ENCODE results near the gene CDY2B. TPM values are rescaled to one million over a fixed set of nuclear protein-coding genes. Genes with fewer than 3 reads are reported as not detected.
"Not testable (repeated sequence)": the region's sequence is repeated elsewhere in the genome, so short reads cannot be mapped to it uniquely, and the experiment has no call there.

Gene CDY2B, protein sequence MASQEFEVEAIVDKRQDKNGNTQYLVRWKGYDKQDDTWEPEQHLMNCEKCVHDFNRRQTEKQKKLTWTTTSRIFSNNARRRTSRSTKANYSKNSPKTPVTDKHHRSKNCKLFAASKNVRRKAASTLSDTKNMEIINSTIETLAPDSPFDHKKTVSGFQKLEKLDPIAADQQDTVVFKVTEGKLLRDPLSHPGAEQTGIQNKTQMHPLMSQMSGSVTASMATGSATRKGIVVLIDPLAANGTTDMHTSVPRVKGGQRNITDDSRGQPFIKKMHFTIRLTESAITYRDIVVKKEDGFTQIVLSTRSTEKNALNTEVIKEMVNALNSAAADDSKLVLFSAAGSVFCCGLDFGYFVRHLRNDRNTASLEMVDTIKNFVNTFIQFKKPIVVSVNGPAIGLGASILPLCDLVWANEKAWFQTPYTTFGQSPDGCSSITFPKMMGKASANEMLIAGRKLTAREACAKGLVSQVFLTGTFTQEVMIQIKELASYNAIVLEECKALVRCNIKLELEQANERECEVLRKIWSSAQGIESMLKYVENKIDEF
- not detected for total RNA-seq

DNA sequence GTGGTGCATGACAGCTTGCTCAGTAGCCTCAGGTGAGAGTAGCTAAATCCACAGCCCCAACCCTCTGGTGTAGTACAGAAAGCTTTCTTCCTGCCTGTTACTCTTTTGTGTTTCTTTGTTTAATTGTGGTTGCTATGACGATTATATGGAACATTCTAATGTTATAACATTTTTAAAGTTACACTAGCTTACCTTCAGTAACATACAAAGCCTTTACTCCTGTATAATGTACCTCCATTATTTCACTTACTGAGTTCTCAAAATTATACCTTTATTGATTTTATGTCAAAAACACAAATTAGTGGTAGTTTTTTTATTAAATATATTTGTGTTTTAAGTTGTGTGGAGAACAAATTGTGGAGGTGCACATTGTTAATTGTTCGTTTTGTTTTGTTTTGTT is at the start of gene CDY2B:
Gene CDY2B (minus strand): TSS at position 101 of the 400 bp plus-strand sequence. CDS start 328 bp downstream, outside the sequence.
- intact Hi-C loops (cut with DNase I); H3K36me3 ChIP-seq; DNase-seq; H3K9me3 ChIP-seq; H3K4me3 ChIP-seq; H3K27me3 ChIP-seq; H3K27ac ChIP-seq; H3K4me1 ChIP-seq: not testable (repeated sequence)
- WGBS, 2 donors, result no CpG with 5 or more reads among the region's 2 CpGs

DNA sequence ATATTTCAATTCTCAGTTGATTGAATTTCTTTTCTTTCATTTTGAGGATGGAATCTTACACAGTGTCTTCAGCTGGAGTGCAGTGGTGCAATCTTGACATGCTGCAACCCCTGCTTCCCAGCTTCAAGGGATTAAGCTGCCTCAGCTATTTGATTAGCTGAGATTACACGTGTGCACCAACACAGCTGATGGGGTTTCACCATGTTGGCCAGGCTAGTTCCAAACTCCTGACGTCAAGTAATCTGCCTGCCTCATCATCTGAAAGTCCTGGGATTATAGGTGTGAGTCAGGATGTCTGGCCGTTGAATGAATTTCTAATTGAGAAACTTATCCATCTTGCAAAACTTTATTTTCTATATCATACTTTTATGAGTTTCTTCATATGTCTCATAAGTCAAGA is 28.0 kb upstream of the CDY2B start:
- DNase-seq; H3K9me3 ChIP-seq; H3K4me1 ChIP-seq; H3K4me3 ChIP-seq; H3K36me3 ChIP-seq; H3K27ac ChIP-seq; intact Hi-C loops (cut with DNase I); H3K27me3 ChIP-seq: not testable (repeated sequence)
- no CpG with 5 or more reads among the region's 3 CpGs for WGBS, 2 donors

DNA sequence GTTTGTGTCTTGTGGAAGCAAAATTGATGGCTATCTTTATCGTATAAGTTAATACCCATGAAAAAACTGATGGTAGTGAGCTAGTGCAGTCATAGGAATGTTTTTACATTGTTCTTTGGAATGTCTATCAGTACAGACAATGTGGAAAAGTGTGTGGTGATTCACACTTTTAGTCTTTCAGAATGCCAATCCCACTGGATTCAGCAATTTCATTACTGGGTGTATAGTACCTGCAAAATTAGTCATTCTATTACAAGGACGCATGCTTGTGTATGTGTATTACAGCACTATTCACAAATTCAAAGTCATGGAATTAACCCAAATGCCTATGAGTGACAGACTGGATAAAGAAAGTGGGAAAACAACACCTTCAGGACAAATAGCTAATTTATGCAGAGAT is 27.3 kb upstream of the CDY2B start:
- DNase-seq; H3K9me3 ChIP-seq; H3K27me3 ChIP-seq; H3K36me3 ChIP-seq; H3K4me3 ChIP-seq; H3K4me1 ChIP-seq; intact Hi-C loops (cut with DNase I); H3K27ac ChIP-seq: not testable (repeated sequence)
- WGBS, 2 donors, result no CpG with 5 or more reads among the region's 2 CpGs

DNA sequence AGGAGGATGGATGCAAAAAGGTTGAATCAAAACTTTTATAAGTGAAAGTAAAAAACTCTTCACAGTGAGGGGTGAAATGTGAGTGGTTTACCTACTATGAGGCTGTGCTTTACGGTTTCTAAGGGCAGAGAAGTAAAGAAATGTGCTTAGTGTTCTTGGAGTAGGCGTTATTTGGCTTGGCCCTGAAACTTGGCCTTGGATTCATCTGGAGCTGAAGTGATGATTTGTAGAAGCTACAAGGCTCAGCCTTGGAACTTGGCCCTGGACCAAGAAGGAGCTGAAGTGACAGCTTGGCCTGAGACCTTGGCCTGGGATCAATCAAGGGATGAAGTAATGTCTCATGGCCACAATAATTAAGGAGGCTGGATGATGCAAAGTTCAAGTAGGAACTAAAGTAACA is 1.7 kb upstream of the CDY2B start:
- DNase-seq; intact Hi-C loops (cut with DNase I); H3K4me3 ChIP-seq; H3K4me1 ChIP-seq; H3K36me3 ChIP-seq; H3K9me3 ChIP-seq; H3K27me3 ChIP-seq; H3K27ac ChIP-seq: not testable (repeated sequence)
- WGBS, 2 donors, result no CpG with 5 or more reads among the region's 2 CpGs

DNA sequence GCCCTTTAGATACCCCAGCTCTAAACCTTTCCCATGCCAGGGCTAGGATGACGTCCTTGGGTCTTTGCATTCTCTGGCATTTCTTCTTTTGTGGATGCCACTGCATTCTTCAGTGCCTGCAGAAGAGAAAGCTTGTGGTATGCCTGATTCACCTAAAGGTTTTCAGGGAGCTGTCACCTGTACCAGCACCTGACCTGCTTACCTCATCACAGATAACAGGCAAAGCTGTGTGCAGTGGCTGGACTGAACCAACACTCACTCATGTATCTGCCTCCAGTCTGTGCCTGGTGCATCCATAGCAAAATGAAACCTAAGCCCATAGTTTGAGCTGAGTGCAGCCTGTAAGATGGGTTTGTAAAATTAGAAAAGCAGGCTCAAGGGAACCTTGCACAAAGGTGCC is 3.3 kb downstream of the CDY2B start:
- WGBS, 2 donors, result no CpG with 5 or more reads among the region's 1 CpG
- H3K27me3 ChIP-seq; DNase-seq; H3K36me3 ChIP-seq; H3K9me3 ChIP-seq; intact Hi-C loops (cut with DNase I); H3K4me1 ChIP-seq; H3K27ac ChIP-seq; H3K4me3 ChIP-seq: not testable (repeated sequence)

DNA sequence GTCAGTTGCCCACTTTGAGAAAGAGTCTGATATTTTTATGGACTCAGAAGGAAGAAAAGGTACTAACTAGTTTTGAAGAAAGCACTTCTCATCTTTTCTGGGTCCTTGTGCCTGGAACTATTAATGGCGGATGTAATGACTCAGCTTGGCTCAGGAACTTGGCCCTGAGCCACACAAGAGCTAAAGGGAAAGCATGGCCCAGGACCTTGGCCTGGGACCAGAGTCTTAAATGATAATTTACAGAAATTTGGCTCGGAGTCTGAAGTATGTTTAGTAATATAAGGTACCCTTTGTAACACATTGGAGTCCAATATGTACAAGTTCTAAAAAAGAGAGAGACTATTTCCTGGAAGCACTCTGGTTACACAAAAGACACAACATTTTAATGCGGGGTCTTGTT is 4.6 kb downstream of the CDY2B start:
- H3K4me3 ChIP-seq; H3K27me3 ChIP-seq; H3K4me1 ChIP-seq; H3K27ac ChIP-seq; H3K9me3 ChIP-seq; intact Hi-C loops (cut with DNase I); H3K36me3 ChIP-seq; DNase-seq: not testable (repeated sequence)
- WGBS, 2 donors, result no CpG with 5 or more reads among the region's 3 CpGs

DNA sequence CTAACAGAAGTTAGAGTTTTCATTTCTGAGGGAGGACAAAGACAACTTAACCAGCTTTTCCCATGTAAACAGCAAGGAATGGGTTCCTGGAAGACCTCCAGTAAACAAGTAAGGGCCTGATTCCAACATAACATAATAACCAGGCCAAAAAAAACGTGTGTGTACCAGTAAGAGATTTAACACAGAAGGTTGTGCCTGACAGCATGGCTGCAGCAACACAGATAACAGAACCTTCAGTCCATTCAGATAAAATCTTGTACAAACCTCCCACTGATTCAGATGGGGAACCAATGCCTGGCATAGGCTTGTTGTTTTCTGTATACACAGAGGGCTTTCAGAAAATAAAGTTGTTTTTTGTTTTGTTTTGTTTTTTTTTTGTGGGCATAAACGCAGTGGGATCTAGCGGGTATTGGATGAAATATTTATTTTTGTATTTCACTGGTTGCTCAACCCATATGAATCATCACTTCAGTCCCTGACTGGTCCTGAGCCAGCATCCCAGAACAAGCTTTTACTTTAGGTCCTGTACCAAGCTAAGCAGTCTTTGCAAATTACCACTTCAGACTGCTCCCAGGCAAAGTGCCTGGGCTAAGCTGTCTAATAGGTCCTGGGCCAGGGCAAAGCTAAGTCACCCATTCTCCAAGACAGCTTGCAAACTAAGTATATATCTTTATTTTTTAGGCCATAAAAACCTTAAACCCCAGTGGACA is 8.7 kb downstream of the CDY2B start:
- H3K27me3 ChIP-seq; intact Hi-C loops (cut with DNase I); H3K27ac ChIP-seq; DNase-seq; H3K9me3 ChIP-seq; H3K36me3 ChIP-seq; H3K4me1 ChIP-seq; H3K4me3 ChIP-seq: not testable (repeated sequence)
- no CpG with 5 or more reads among the region's 3 CpGs for WGBS, 2 donors

DNA sequence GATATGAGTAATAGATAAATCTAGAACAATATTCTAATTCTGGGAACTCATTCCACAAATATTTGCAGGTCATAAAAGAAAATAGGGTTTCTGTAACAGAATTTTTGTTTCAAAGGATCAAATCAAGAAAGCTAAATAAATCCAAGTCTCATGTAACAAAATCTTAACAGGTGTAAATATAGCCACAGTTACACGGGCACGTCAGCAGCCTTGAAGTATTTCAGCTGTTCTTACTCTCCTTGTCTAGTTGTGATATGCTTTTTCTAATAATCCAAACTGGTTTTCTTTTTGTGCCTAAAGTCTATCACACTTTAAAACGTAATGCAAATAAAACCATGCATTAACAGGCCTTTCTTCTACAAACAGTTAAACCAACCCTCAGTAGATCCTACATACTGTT is 9.3 kb downstream of the CDY2B start:
- WGBS, 2 donors, result no CpG with 5 or more reads among the region's 3 CpGs

DNA sequence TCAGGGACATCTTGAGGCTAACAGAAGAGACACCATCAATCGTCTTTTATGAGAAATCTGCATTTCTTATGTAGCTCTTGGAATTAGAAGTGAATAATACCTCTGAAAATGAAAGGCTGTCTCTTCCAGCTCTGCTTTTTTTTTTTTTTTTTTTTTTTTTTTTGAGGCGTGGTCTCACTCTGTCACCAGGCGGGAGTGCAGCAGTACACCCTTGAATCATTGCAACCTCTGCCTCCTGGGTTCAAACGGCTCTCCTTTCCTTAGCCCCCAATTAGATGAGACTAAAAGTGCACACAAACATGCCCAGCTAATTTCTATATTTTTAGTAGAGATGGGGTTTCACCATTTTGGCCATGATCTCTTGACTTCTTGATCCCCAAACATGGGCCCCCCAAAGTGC is 12.2 kb downstream of the CDY2B start:
- H3K4me3 ChIP-seq; H3K27me3 ChIP-seq; H3K9me3 ChIP-seq; H3K27ac ChIP-seq; intact Hi-C loops (cut with DNase I); DNase-seq; H3K4me1 ChIP-seq; H3K36me3 ChIP-seq: not testable (repeated sequence)
- WGBS, 2 donors, result no CpG with 5 or more reads among the region's 4 CpGs

More for the DNA sequence above, 9.3 kb downstream of the CDY2B start:
- H3K4me1 ChIP-seq; H3K27ac ChIP-seq; DNase-seq; H3K9me3 ChIP-seq; H3K36me3 ChIP-seq; H3K27me3 ChIP-seq; intact Hi-C loops (cut with DNase I); H3K4me3 ChIP-seq: not testable (repeated sequence)

DNA sequence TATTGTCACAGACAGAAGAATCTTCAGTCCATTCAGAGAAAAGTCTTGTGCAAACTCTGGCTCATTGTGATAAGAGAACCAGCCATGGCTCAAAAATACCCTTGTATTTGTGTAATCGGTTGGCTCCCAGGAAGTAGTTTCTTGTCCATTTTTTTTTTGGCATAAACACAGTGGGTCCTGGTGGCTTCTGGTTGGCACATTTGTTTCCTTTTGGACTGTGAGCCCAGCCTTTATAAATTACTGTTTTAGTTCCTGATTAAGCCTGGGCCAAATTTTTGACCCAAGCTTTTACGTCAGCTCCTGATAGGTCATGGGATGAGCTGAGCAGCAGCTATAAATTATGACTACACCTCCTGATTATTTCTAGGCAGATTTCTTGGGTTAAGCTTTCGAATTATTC is 19.4 kb downstream of the CDY2B start:
- H3K9me3 ChIP-seq; intact Hi-C loops (cut with DNase I); H3K27me3 ChIP-seq; H3K4me1 ChIP-seq; H3K4me3 ChIP-seq; DNase-seq; H3K27ac ChIP-seq; H3K36me3 ChIP-seq: not testable (repeated sequence)
- WGBS, 2 donors, result no CpG with 5 or more reads among the region's 3 CpGs

DNA sequence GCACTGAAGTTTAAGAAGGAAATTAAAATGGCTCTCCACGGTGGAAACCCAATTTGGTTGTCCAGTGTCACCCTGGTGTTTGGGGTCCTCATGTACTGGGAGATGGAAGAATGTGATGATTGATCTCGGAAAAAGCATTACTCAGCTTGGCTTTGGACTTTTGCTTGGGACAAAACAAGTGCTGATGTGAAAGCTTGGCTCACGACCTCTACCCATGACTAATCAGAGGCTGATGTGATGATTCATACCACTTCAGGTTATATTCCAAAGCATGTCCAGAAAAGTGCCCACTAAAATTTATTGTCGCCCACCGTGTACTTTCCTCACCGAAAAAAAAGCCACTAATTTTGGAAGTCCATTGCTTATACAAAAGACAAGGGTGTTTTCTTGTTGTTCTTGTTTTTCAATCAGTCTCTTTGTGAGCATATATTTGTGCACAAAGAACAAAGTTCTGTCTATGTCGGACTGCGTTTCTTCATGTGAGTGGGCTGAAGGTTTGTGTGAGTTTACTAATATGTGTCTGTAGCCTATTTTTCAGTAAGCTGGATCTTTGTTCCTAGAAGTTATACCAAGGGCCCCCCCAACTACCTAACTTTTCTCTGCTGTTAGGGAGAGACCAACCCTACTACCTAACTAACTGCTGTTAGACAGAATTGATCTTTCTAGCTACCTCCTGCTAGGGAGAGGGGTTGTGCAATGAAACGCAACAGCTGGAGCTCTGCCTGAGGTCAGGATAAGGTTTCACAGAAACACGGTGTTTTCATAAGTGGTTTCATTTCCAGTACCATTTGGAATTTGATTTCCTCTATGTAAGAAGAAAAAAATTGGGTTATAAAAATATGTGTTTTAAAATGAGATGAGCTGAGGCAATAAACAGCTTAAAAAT is 22.8 kb downstream of the CDY2B start:
- intact Hi-C loops (cut with DNase I), result not testable (repeated sequence)

DNA sequence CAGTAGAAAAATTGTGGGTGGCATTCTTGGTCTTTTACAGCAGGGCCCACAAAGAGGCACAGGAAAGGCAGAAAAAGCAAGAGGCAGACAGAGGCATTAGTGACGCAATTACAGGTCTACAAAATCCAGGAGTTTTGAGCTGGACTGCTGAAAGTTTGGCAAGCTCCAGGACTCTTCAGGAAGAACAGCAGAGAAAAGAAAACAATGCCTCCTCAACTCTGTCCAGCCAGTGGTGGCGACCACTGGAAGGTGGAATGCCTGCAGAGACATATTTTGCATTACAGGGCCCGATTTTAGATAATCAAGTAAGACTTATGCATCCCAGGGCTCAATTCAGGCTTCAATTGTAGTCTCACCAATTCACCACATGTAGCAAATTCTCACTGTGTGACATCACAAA is 23.5 kb downstream of the CDY2B start:
- H3K9me3 ChIP-seq; H3K4me3 ChIP-seq; DNase-seq; H3K27ac ChIP-seq; H3K4me1 ChIP-seq; H3K36me3 ChIP-seq; H3K27me3 ChIP-seq; intact Hi-C loops (cut with DNase I): not testable (repeated sequence)
- WGBS, 2 donors, result no CpG with 5 or more reads among the region's 3 CpGs

More for the DNA sequence above, 22.8 kb downstream of the CDY2B start:
- H3K4me1 ChIP-seq, H3K9me3 ChIP-seq, H3K27me3 ChIP-seq, H3K27ac ChIP-seq, H3K4me3 ChIP-seq, H3K36me3 ChIP-seq, DNase-seq: not testable (repeated sequence)
- WGBS, 2 donors, result no CpG with 5 or more reads among the region's 10 CpGs

DNA sequence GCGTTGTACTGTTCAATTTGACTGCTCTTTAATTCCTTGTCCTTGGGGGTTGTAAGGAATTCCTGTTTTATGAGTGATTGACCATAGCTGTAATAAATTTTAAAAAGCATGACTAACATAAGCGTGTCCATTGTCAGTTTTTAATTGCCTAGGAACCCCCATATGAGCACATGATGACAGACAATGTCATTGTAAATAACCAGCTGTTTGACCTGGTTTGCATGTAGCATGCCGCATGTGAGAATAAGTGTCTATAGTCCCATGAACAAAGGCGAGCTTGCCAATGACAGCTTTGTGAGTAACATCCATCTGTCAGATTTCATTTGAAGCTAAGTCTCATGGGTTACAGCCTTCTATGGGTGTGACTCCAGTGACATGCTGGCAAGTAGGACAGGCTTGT is 30.9 kb downstream of the CDY2B start:
- H3K9me3 ChIP-seq; DNase-seq; H3K27ac ChIP-seq; intact Hi-C loops (cut with DNase I); H3K27me3 ChIP-seq; H3K4me3 ChIP-seq; H3K4me1 ChIP-seq; H3K36me3 ChIP-seq: not testable (repeated sequence)
- no CpG with 5 or more reads among the region's 4 CpGs for WGBS, 2 donors
